ENCODE results near the gene GRID2. TPM values are rescaled to one million over a fixed set of nuclear protein-coding genes. Genes with fewer than 3 reads are reported as not detected.

Gene GRID2
- polyA plus RNA-seq, 1 donor from 2014 or later, result 14.9 TPM

- Histone ChIP-seq H3K27ac (ENCODE audit: low read length) (no peak overlapping the region), H3F3A (ENCODE audit: insufficient read depth, low read length, poor library complexity, severe bottlenecking) (no peaks in the 10 kb centered on the region), H3K9me2 (ENCODE audit: insufficient read depth, low read length) (no peaks in the 10 kb centered on the region), H3K9me3 (ENCODE audit: low read length) (no peaks in the 10 kb centered on the region), H3K79me2 (replicated peaks; ENCODE audit: insufficient read depth, low read length) (no peaks in the 10 kb centered on the region), H3K27me3 (ENCODE audit: insufficient read depth, low read depth, low read length) (no peaks in the 10 kb centered on the region), H3K4me3 (ENCODE audit: low read length) (no peak overlapping the region), H3K36me3 (ENCODE audit: insufficient read depth, low read length) (no peaks in the 10 kb centered on the region), H3K4me2 (ENCODE audit: low read length) (no peak overlapping the region), H3K9ac (ENCODE audit: low read length) (no peak overlapping the region), H4K20me1 (ENCODE audit: insufficient read depth) (no peaks in the 10 kb centered on the region), H2AFZ (ENCODE audit: low read depth, low read length) (no peak overlapping the region)
- no peak for TF ChIP-seq CTCF (IDR thresholded peaks at IDR 0.05; ENCODE audit: poor library complexity, severe bottlenecking)
- TF ChIP-seq EP300 (conservative IDR thresholded peaks at IDR 0.05; ENCODE audit: poor library complexity, severe bottlenecking), result no peak
- TF ChIP-seq POLR2AphosphoS5 (IDR thresholded peaks at IDR 0.05), result no peak
- no peak for TF ChIP-seq SMC3 (conservative IDR thresholded peaks at IDR 0.05; ENCODE audit: poor library complexity)
- TF ChIP-seq TAF1 (IDR thresholded peaks at IDR 0.05; ENCODE audit: low read depth), result no peak
- TF ChIP-seq EZH2 (IDR thresholded peaks at IDR 0.05; ENCODE audit: borderline replicate concordance, insufficient read depth, low read length, poor library complexity, severe bottlenecking), result no peak
- no peak for TF ChIP-seq MXI1 (conservative IDR thresholded peaks at IDR 0.05; ENCODE audit: poor library complexity, severe bottlenecking)
- TF ChIP-seq RAD21 (conservative IDR thresholded peaks at IDR 0.05), result no peak
- no peak for TF ChIP-seq REST (IDR thresholded peaks at IDR 0.05; ENCODE audit: borderline replicate concordance)
Observed at GRCh38 chr4:92654084-92654483, 350.3 kb downstream of the GRID2 start.

- H3K4me3 ChIP-seq (ENCODE audit: low read length), result no peak overlapping the region
- TF ChIP-seq REST (IDR thresholded peaks at IDR 0.05; ENCODE audit: borderline replicate concordance) (no peak), TAF1 (IDR thresholded peaks at IDR 0.05; ENCODE audit: low read depth) (no peak), RAD21 (conservative IDR thresholded peaks at IDR 0.05) (no peak), CTCF (IDR thresholded peaks at IDR 0.05; ENCODE audit: poor library complexity, severe bottlenecking) (no peak), EP300 (conservative IDR thresholded peaks at IDR 0.05; ENCODE audit: poor library complexity, severe bottlenecking) (no peak), POLR2AphosphoS5 (IDR thresholded peaks at IDR 0.05) (no peak), MXI1 (conservative IDR thresholded peaks at IDR 0.05; ENCODE audit: poor library complexity, severe bottlenecking) (no peak), EZH2 (IDR thresholded peaks at IDR 0.05; ENCODE audit: borderline replicate concordance, insufficient read depth, low read length, poor library complexity, severe bottlenecking) (no peak), SMC3 (conservative IDR thresholded peaks at IDR 0.05; ENCODE audit: poor library complexity) (no peak)
- H3K27me3 ChIP-seq (ENCODE audit: insufficient read depth, low read depth, low read length), result no peaks in the 10 kb centered on the region
- H2AFZ ChIP-seq (ENCODE audit: low read depth, low read length), result no peak overlapping the region
- no peaks in the 10 kb centered on the region for H3K9me2 ChIP-seq (ENCODE audit: insufficient read depth, low read length)
- H3F3A ChIP-seq (ENCODE audit: insufficient read depth, low read length, poor library complexity, severe bottlenecking), result no peaks in the 10 kb centered on the region
- no peak overlapping the region for H3K9ac ChIP-seq (ENCODE audit: low read length)
- H3K4me2 ChIP-seq (ENCODE audit: low read length), result no peak overlapping the region
- no peaks in the 10 kb centered on the region for H4K20me1 ChIP-seq (ENCODE audit: insufficient read depth)
- no peaks in the 10 kb centered on the region for H3K9me3 ChIP-seq (ENCODE audit: low read length)
- H3K79me2 ChIP-seq (replicated peaks; ENCODE audit: insufficient read depth, low read length), result no peaks in the 10 kb centered on the region
- H3K27ac ChIP-seq (ENCODE audit: low read length), result no peak overlapping the region
- no peaks in the 10 kb centered on the region for H3K36me3 ChIP-seq (ENCODE audit: insufficient read depth, low read length)
Observed at GRCh38 chr4:92657695-92658094, 353.9 kb downstream of the GRID2 start.

Data from neural cell (in vitro differentiated cells).